Smooth muscle cell (in vitro differentiated cells): ENCODE measurements around the gene TSNAX. TPM values are rescaled to one million over a fixed set of nuclear protein-coding genes. Genes with fewer than 3 reads are reported as not detected.
"Not testable (repeated sequence)": the region's sequence is repeated elsewhere in the genome, so short reads cannot be mapped to it uniquely, and the experiment has no call there.

Source experiments
- DNase-seq: peaks from one replicate; lab custom pipeline; 2025; ENCODE audit not compliant: unreplicated experiment; lab: John Stamatoyannopoulos, UW
- H2AFZ ChIP-seq: fragments of 200-600 bp; sonication (generic); 2 replicates; pipeline ENCODE4 v1.6.0; 2016; ENCODE audit warnings: antibody characterized with exemption, low read depth, mild to moderate bottlenecking
- H3F3A ChIP-seq: fragments of 200-600 bp; sonication (generic); 2 replicates; pipeline ENCODE4 v1.6.0; 2017; ENCODE audit warnings: antibody characterized with exemption, low read depth
- H3K27ac ChIP-seq: fragments of 200-600 bp; sonication (generic); 2 replicates; pipeline ENCODE4 v1.5.1; 2016; ENCODE audit warnings: low read depth, mild to moderate bottlenecking
- H3K27me3 ChIP-seq: fragments of 200-600 bp; sonication (generic); 2 replicates; pipeline ENCODE4 v1.6.1; 2016; ENCODE audit warnings: low read depth, mild to moderate bottlenecking
- H3K36me3 ChIP-seq: fragments of 200-600 bp; sonication (generic); 2 replicates; pipeline ENCODE4 v1.5.1; 2016; ENCODE audit warnings: low read depth
- H3K4me1 ChIP-seq: fragments of 200-600 bp; sonication (generic); 2 replicates; pipeline ENCODE4 v1.5.1; 2016; ENCODE audit warnings: low read depth
- H3K4me2 ChIP-seq: fragments of 200-600 bp; sonication (generic); 2 replicates; pipeline ENCODE4 v1.6.0; 2016; ENCODE audit warnings: mild to moderate bottlenecking
- H3K4me3 ChIP-seq: fragments of 200-600 bp; sonication (generic); 2 replicates; pipeline ENCODE4 v1.5.1; 2016; ENCODE audit warnings: mild to moderate bottlenecking
- H3K79me2 ChIP-seq: fragments of 200-600 bp; sonication (generic); 2 replicates; pipeline ENCODE4 v1.6.0; 2016; ENCODE audit warnings: low read depth, mild to moderate bottlenecking
- H3K9ac ChIP-seq: fragments of 200-600 bp; sonication (generic); 2 replicates; pipeline ENCODE4 v1.6.0; 2016; ENCODE audit warnings: low read depth
- H3K9me3 ChIP-seq: fragments of 200-600 bp; sonication (generic); replicated peaks from 2 replicates; pipeline ENCODE4 v1.5.1; 2016; ENCODE audit warnings: low read depth
- H4K20me1 ChIP-seq: fragments of 200-600 bp; sonication (generic); 2 replicates; pipeline ENCODE4 v1.6.0; 2016; ENCODE audit warnings: low read depth
- WGBS: methylation state at CpG from one replicate; pipeline ENCODE4 v1.1.7; 2016; ENCODE audit warnings: low lambda C conversion rate; 5-methylcytosine and 5-hydroxymethylcytosine counted together
- polyA plus RNA-seq: library from polyadenylated mRNA; unstranded; fragments of >200 nt; fragmentation: Nextera tagmentation; extraction: Ambion mirVana; gene quantifications from 2 replicates; pipeline ENCODE4 v1.2.1, GENCODE V29; 2016
- total RNA-seq: library from RNA; depleted of rRNA; stranded (reverse); fragments of >200 nt; gene quantifications from 2 replicates; pipeline ENCODE4 v1.2.3, GENCODE V29; 2014
- TF ChIP-seq, protein P1 (sequence below): fragments of 200-600 bp; sonication (generic); IDR thresholded peaks from 2 replicates; pipeline ENCODE4 v1.5.1; 2017; ENCODE audit warnings: borderline replicate concordance, mild to moderate bottlenecking, antibody characterized with exemption; ENCODE audit not compliant: insufficient read depth, poor library complexity, severe bottlenecking

The TSNAX gene
- total and polyA plus RNA-seq, 2 experiments from 2014 or later: 22.6 to 36.5 TPM

- Histone ChIP-seq H4K20me1 (no peaks in the 10 kb centered on the region), H3K4me2 (no peak overlapping the region), H3K4me1 (no peaks in the 10 kb centered on the region), H3K36me3 (no peaks in the 10 kb centered on the region), H3K9ac (no peak overlapping the region), H3K79me2 (no peaks in the 10 kb centered on the region), H2AFZ (no peak overlapping the region), H3K4me3 (no peak overlapping the region), H3K27me3 (no peaks in the 10 kb centered on the region), H3K9me3 (no peaks in the 10 kb centered on the region), H3K27ac (no peak overlapping the region), H3F3A (no peaks in the 10 kb centered on the region)
- TF ChIP-seq, protein P1, sequence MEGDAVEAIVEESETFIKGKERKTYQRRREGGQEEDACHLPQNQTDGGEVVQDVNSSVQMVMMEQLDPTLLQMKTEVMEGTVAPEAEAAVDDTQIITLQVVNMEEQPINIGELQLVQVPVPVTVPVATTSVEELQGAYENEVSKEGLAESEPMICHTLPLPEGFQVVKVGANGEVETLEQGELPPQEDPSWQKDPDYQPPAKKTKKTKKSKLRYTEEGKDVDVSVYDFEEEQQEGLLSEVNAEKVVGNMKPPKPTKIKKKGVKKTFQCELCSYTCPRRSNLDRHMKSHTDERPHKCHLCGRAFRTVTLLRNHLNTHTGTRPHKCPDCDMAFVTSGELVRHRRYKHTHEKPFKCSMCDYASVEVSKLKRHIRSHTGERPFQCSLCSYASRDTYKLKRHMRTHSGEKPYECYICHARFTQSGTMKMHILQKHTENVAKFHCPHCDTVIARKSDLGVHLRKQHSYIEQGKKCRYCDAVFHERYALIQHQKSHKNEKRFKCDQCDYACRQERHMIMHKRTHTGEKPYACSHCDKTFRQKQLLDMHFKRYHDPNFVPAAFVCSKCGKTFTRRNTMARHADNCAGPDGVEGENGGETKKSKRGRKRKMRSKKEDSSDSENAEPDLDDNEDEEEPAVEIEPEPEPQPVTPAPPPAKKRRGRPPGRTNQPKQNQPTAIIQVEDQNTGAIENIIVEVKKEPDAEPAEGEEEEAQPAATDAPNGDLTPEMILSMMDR: peak; percentile 56
- no peak for DNase-seq
- WGBS: 27% methylated on average over 12 of the region's 12 CpGs
Observed at GRCh38 chr1:231590453-231591198, 62.2 kb downstream of the TSNAX start.

DNA sequence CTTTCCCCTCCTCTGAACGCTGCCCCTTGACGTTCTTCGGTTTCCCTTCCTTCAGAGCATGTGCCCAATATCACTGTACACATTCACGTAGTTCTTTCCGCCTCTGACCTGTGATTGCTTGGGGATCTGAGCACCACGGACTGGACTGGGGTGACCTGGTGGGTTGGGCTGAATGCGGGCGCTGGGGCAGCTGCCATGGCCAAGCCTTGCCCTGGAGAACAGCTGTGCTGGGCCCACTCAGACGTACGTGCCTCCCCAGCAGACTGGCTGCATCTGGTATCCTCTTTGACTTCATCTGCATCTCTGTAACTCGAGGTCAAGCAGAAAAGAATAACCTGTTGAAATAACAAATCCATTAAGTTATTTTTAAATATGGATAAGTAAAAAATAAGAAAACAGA, 63.0 kb downstream of the TSNAX start:
- TF ChIP-seq, protein P1: no peak
- WGBS: 87% methylated on average over 11 of the region's 11 CpGs
- Histone ChIP-seq H3K4me2 (no peak overlapping the region), H3K4me3 (no peak overlapping the region), H2AFZ (no peak overlapping the region), H3K9me3 (no peaks in the 10 kb centered on the region), H3K27ac (no peak overlapping the region), H3F3A (no peaks in the 10 kb centered on the region), H3K27me3 (no peaks in the 10 kb centered on the region), H3K4me1 (peaks cover 5% of the 10 kb centered on the region), H4K20me1 (no peaks in the 10 kb centered on the region), H3K36me3 (no peaks in the 10 kb centered on the region), H3K79me2 (no peaks in the 10 kb centered on the region), H3K9ac (no peak overlapping the region)
- no peak for DNase-seq

DNA sequence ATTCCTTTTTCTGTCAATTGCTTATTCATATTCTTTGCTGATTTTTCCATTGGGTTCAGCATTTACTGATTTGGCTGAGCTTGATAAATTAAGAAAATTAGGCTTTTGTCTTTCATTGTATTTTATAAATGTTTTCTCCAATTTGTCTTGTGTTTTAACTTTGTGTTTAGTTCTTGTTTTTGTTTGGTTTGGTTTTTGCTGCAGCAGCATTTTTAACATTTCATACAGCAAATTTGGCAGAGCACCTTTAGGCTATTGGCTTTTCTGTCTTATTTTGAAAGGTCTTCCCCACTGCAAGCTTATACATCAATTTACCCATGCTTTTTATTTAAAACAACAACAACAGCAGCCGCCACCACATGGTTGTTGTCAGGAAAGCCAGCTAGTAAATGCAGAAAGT, 64.3 kb downstream of the TSNAX start:
- H3K4me2 ChIP-seq: no peak overlapping the region
- no peaks in the 10 kb centered on the region for H3K36me3 ChIP-seq
- no peak overlapping the region for H3K4me3 ChIP-seq
- no peaks in the 10 kb centered on the region for H4K20me1 ChIP-seq
- H3K27me3 ChIP-seq: no peaks in the 10 kb centered on the region
- H3K4me1 ChIP-seq: peaks cover 7% of the 10 kb centered on the region
- no peak overlapping the region for H2AFZ ChIP-seq
- WGBS: 59% methylated on average over 1 of the region's 1 CpG
- TF ChIP-seq, protein P1: no peak
- H3K27ac ChIP-seq: no peak overlapping the region
- no peaks in the 10 kb centered on the region for H3K79me2 ChIP-seq
- no peak for DNase-seq
- H3K9ac ChIP-seq: no peak overlapping the region
- H3K9me3 ChIP-seq: no peaks in the 10 kb centered on the region
- H3F3A ChIP-seq: no peaks in the 10 kb centered on the region

GRCh38 chr1:231593264-231593663, 64.8 kb downstream of the TSNAX start:
- not testable (repeated sequence) for H3K79me2 ChIP-seq, H3K4me1 ChIP-seq, H3K36me3 ChIP-seq, H3K27me3 ChIP-seq, H3K27ac ChIP-seq, H3K4me3 ChIP-seq, H3K9me3 ChIP-seq, H4K20me1 ChIP-seq, DNase-seq, H3K9ac ChIP-seq, H3F3A ChIP-seq, H3K4me2 ChIP-seq, H2AFZ ChIP-seq
- WGBS: 93% methylated on average over 1 of the region's 1 CpG
